A549 (cell line): ENCODE measurements around the gene RGS16. TPM values are rescaled to one million over a fixed set of nuclear protein-coding genes. Genes with fewer than 3 reads are reported as not detected.

Experiments
- ATAC-seq, 2 experiments: fragments of 200-7000 bp in 1 of 2; fragments of >200 bp in 1 of 2; cut with Nextera tagmentation in 1 of 2; cut with Tn5 transposase in 1 of 2; 3 replicates each; pipeline versions ENCODE4 v1.8.0 to v1.9.1; 2018 to 2020; ENCODE audit warnings: mild to moderate bottlenecking in 1 of 2, moderate library complexity in 1 of 2
- CTCF ChIA-PET: fragments of 300-600 bp; sonication (Branson Sonifier 250); formaldehyde crosslinking; extraction: SDS; loops from one replicate; lab custom pipeline; 2021; ENCODE audit warnings: antibody characterized with exemption, inconsistent platforms; lab: Yijun Ruan, JAX
- POLR2A ChIA-PET: fragments of 350-600 bp; formaldehyde crosslinking; extraction: SDS; loops from one replicate; lab custom pipeline; 2021; ENCODE audit warnings: antibody characterized with exemption, inconsistent platforms; lab: Yijun Ruan, JAX
- DNase-seq, 2 experiments: peaks; one replicate each; pipeline versions ENCODE4 v3.0.0 to v3.0.0-alpha.2; 2011 to 2016; ENCODE audit warnings: low read depth in 1 of 2, low spot score in 1 of 2
- FAIRE-seq: peaks from 2 replicates; lab custom pipeline; 2011; peaks lifted over from hg19 to GRCh38; lab: Jason Lieb, UNC
- H3K27ac ChIP-seq, 2 experiments: fragments of >200 bp; sonication (Bioruptor Twin); formaldehyde crosslinking; 3 replicates each; pipeline ENCODE4 v1.5.1; 2016 to 2017
- H3K4me1 ChIP-seq: fragments of >200 bp; sonication (Bioruptor Twin); formaldehyde crosslinking; 3 replicates; pipeline ENCODE4 v1.6.1; 2016
- H3K4me2 ChIP-seq: fragments of >200 bp; sonication (Bioruptor Twin); formaldehyde crosslinking; 3 replicates; pipeline ENCODE4 v1.6.1; 2016
- H3K4me3 ChIP-seq: fragments of >200 bp; sonication (Bioruptor Twin); formaldehyde crosslinking; 3 replicates; pipeline ENCODE4 v1.5.1; 2016
- H3K9me3 ChIP-seq: fragments of >200 bp; sonication (Bioruptor Twin); formaldehyde crosslinking; 3 replicates; pipeline ENCODE4 v1.6.1; 2016
- CBX2 ChIP-seq: fragments of 200-600 bp; sonication (generic); IDR thresholded peaks from 2 replicates; pipeline ENCODE4 v1.6.1; 2016; ENCODE audit warnings: low read depth, mild to moderate bottlenecking, borderline replicate concordance
- CHD2 ChIP-seq: fragments of 150-350 bp; IDR thresholded peaks from 2 replicates; pipeline ENCODE4 v1.6.1; 2014; ENCODE audit warnings: low read length; ENCODE audit not compliant: partially characterized antibody
- CHD4 ChIP-seq: fragments of 200-600 bp; sonication (generic); IDR thresholded peaks from 2 replicates; pipeline ENCODE4 v1.6.1; 2016; ENCODE audit warnings: antibody characterized with exemption, mild to moderate bottlenecking, borderline replicate concordance
- E2F6 ChIP-seq: IDR thresholded peaks from 2 replicates; pipeline ENCODE4 v1.6.1; 2012; ENCODE audit warnings: low read depth, borderline replicate concordance
- EHMT2 ChIP-seq: fragments of 200-600 bp; sonication (generic); IDR thresholded peaks from 2 replicates; pipeline ENCODE4 v1.6.1; 2016; ENCODE audit warnings: antibody characterized with exemption, low read depth, mild to moderate bottlenecking, moderate library complexity
- ELK1 ChIP-seq: fragments of 150-350 bp; IDR thresholded peaks from 2 replicates; pipeline ENCODE4 v1.6.1; 2014; ENCODE audit warnings: low read depth, mild to moderate bottlenecking, low read length
- FOSB ChIP-seq: fragments of 250-450 bp; sonication (Bioruptor Pico); IDR thresholded peaks from 2 replicates; pipeline ENCODE4 v1.5.0; 2020; ENCODE audit warnings: mild to moderate bottlenecking, moderate library complexity
- GATA3 ChIP-seq: IDR thresholded peaks from 2 replicates; pipeline ENCODE4 v1.6.1; 2012; ENCODE audit warnings: borderline replicate concordance
- HES2 ChIP-seq: fragments of >200 bp; sonication (Bioruptor Twin); formaldehyde crosslinking; IDR thresholded peaks from 2 replicates; pipeline ENCODE4 v1.6.1; 2016
- HEYL ChIP-seq: fragments of 250-450 bp; sonication (Bioruptor Pico); IDR thresholded peaks from 2 replicates; pipeline ENCODE4 v1.8.0; 2021; ENCODE audit warnings: mild to moderate bottlenecking, moderate library complexity
- HOXB13 ChIP-seq: fragments of 250-450 bp; sonication (Bioruptor Pico); IDR thresholded peaks from 2 replicates; pipeline ENCODE4 v1.5.0; 2020; ENCODE audit warnings: low read depth, mild to moderate bottlenecking, moderate library complexity
- KDM1A ChIP-seq: fragments of 200-600 bp; sonication (generic); IDR thresholded peaks from 2 replicates; pipeline ENCODE4 v1.6.1; 2016; ENCODE audit warnings: low read depth, mild to moderate bottlenecking
- NPAS2 ChIP-seq: fragments of 250-450 bp; sonication (Bioruptor Pico); IDR thresholded peaks from 2 replicates; pipeline ENCODE4 v1.8.0; 2022; ENCODE audit warnings: mild to moderate bottlenecking, moderate library complexity, borderline replicate concordance
- POLR2A ChIP-seq: IDR thresholded peaks from 2 replicates; pipeline ENCODE4 v1.6.1; 2012; ENCODE audit warnings: mild to moderate bottlenecking, low read length
- RFX5 ChIP-seq: fragments of 450-650 bp; IDR thresholded peaks from 2 replicates; pipeline ENCODE4 v1.7.1; 2014; ENCODE audit warnings: antibody characterized with exemption, mild to moderate bottlenecking, moderate library complexity
- RNF2 ChIP-seq: fragments of 200-600 bp; sonication (generic); IDR thresholded peaks from 2 replicates; pipeline ENCODE4 v1.6.1; 2016; ENCODE audit warnings: low read depth, mild to moderate bottlenecking, antibody characterized with exemption, moderate library complexity, borderline replicate concordance
- SREBF2 ChIP-seq: fragments of 450-650 bp; IDR thresholded peaks from 2 replicates; pipeline ENCODE4 v1.6.1; 2014; ENCODE audit warnings: mild to moderate bottlenecking, moderate library complexity
- TP53 ChIP-seq: fragments of 250-450 bp; sonication (Bioruptor Pico); IDR thresholded peaks from 2 replicates; pipeline ENCODE4 v1.5.0; 2021; ENCODE audit warnings: mild to moderate bottlenecking, moderate library complexity
- ZFP36 ChIP-seq: fragments of 450-650 bp; IDR thresholded peaks from 2 replicates; pipeline ENCODE4 v1.6.1; 2014; ENCODE audit warnings: borderline replicate concordance; ENCODE audit not compliant: partially characterized antibody
- WGBS: methylation state at CpG from one replicate; pipeline ENCODE4 v1.1.6; 2017; ENCODE audit errors: missing lambda C conversion rate; 5-methylcytosine and 5-hydroxymethylcytosine counted together
- polyA plus RNA-seq, 4 experiments: library from polyadenylated mRNA; depleted of rRNA in 3 of 4; stranded (reverse); fragments of >200 nt; fragmentation: RNase III in 1 of 4; extraction: RNeasy Plus Mini Kit Qiagen cat#74134 plus additional on column Dnase treatment in 1 of 4; gene quantifications; 2 replicates in 3 of 4; 3 replicates in 1 of 4; pipeline ENCODE4 v1.2.3, GENCODE V29; 2011 to 2017
- TF ChIP-seq, protein P1 (sequence below): fragments of >200 bp; sonication (Bioruptor Twin); formaldehyde crosslinking; IDR thresholded peaks from 3 replicates; pipeline ENCODE4 v1.6.1; 2016
- TF ChIP-seq, protein P2 (sequence below): IDR thresholded peaks from 2 replicates; pipeline ENCODE4 v1.6.1; 2012

The RGS16 gene
- polyA plus RNA-seq, 2 of the 4 experiments (the other 2 are of a cell fraction), result 0.13 to 0.45 TPM

DNA sequence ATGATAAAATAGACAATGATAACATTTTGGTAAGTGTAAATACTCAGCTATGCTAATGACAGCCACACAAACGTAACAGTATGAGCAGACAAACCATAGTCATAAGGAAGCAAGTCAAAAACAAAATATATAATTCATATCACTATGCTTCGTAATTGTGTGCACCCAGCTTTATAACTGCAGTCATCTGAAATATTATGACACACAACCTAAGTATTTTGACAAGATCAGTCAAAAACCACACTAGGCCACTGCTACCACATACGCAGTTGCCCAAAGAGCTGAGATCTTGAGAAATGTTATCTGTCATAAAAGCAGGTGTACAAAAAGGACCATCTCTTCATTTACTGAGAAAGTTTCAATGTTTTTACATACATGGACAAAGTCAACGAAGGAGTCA lies 41.1 kb downstream of the RGS16 start (continued):
- TF ChIP-seq HEYL (CRISPR knock-in tag), result no peak
- TF ChIP-seq NPAS2, result no peak
- no peak for TF ChIP-seq FOSB (CRISPR knock-in tag)

- Histone ChIP-seq H3K4me1 (no peaks in the 10 kb centered on the region), H3K27ac (no peak overlapping the region), H3K4me3 (no peak overlapping the region), H3K4me2 (no peak overlapping the region), H3K9me3 (no peaks in the 10 kb centered on the region)
- 22% methylated on average over 4 of the region's 4 CpGs for WGBS
- ChIA-PET POLR2A (no interaction called here), CTCF (no interaction called here)
- TF ChIP-seq HOXB13 (CRISPR knock-in tag) (no peak), SREBF2 (no peak), EHMT2 (no peak), HEYL (CRISPR knock-in tag) (no peak), CBX2 (no peak), RNF2 (no peak), E2F6 (no peak)
- no peak for FAIRE-seq
- ATAC-seq, result no peak
- DNase-seq, result no peak
These were observed 42.7 kb downstream of the RGS16 start for GRCh38 chr1:182561456-182561855.

DNA sequence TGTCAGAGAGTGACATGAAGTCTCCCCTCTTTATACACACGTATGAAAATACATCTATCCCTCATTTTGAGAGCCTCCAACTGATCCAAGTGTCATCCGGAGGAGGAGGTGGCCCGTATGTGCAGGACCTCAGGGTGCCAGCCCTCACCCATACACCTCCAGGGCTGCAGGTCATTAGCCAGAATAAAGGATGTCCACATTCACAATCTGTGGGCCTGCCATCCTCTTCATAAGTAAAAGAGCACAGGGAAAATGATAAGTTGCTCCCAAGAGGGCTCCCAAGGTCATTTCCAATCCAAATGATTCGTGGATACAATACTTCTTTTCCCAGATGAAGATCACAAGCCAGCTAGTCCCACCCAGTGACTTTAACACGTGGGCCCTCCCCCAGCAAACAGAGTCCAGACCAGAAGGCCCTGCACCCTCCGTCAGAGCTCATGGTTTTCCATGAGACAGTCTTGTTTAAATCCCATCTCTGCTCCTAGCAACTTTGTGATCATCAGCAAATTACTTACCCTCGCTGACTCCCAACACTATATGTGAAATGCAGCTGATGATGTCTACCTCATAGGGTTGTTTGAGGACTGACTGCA lies 43.7 kb downstream of the RGS16 start:
- FAIRE-seq, result no peak
- WGBS, result 31% methylated on average over 7 of the region's 7 CpGs

DNA sequence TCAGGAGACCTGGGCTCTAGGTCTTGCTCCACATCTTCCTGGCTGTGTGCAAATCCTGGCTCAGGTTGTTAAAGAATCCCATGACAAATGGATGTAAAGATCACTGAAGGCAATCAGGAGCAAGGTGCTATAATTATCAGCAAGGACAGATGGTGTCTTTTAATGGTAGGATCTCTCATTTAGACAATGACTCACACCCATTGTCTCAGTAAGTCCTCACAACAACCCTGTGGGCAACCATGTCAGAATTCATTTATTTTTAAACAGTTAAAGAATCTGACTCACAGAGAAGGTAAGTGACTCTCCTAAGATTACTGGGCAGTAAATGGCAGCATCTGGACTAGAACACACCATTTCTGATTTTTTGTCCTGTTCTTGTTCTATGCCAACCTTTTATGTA lies 47.9 kb downstream of the RGS16 start:
- Histone ChIP-seq H3K27ac (no peak overlapping the region), H3K9me3 (peaks cover 3% of the 10 kb centered on the region; the same call in 1 of the 3 replicates), H3K4me1 (no peaks in the 10 kb centered on the region), H3K4me2 (no peak overlapping the region), H3K4me3 (no peak overlapping the region)
- FAIRE-seq (no peak), DNase-seq (no peak), ATAC-seq (no peak)
- POLR2A ChIA-PET, result no interaction called here
- CTCF ChIA-PET, result no interaction called here
- TF ChIP-seq, protein P1, sequence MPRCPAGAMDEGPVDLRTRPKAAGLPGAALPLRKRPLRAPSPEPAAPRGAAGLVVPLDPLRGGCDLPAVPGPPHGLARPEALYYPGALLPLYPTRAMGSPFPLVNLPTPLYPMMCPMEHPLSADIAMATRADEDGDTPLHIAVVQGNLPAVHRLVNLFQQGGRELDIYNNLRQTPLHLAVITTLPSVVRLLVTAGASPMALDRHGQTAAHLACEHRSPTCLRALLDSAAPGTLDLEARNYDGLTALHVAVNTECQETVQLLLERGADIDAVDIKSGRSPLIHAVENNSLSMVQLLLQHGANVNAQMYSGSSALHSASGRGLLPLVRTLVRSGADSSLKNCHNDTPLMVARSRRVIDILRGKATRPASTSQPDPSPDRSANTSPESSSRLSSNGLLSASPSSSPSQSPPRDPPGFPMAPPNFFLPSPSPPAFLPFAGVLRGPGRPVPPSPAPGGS, result no peak
- no peak for TF ChIP-seq HOXB13 (CRISPR knock-in tag)
- no peak for TF ChIP-seq TP53 (CRISPR knock-in tag)
- TF ChIP-seq, protein P2, sequence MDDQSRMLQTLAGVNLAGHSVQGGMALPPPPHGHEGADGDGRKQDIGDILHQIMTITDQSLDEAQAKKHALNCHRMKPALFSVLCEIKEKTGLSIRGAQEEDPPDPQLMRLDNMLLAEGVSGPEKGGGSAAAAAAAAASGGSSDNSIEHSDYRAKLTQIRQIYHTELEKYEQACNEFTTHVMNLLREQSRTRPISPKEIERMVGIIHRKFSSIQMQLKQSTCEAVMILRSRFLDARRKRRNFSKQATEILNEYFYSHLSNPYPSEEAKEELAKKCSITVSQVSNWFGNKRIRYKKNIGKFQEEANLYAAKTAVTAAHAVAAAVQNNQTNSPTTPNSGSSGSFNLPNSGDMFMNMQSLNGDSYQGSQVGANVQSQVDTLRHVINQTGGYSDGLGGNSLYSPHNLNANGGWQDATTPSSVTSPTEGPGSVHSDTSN, result no peak
- TF ChIP-seq ELK1, result no peak
- TF ChIP-seq POLR2A, result no peak
- no peak for TF ChIP-seq NPAS2
- TF ChIP-seq CHD4, result no peak
- no peak for TF ChIP-seq HES2

More for the DNA sequence above, 43.7 kb downstream of the RGS16 start:
- Histone ChIP-seq H3K4me2 (no peak overlapping the region), H3K4me1 (no peaks in the 10 kb centered on the region), H3K9me3 (no peaks in the 10 kb centered on the region), H3K4me3 (no peak overlapping the region), H3K27ac (no peak overlapping the region)
- POLR2A ChIA-PET, result no interaction called here
- CTCF ChIA-PET, result no interaction called here
- DNase-seq, result no peak
- no peak for TF ChIP-seq CHD2
- TF ChIP-seq RFX5, result no peak
- no peak for TF ChIP-seq HES2
- no peak for TF ChIP-seq ZFP36
- TF ChIP-seq GATA3, result no peak
- no peak for TF ChIP-seq FOSB (CRISPR knock-in tag)
- TF ChIP-seq KDM1A, result no peak
- TF ChIP-seq, all 56 proteins: peak for 0
- ATAC-seq, result no peak
